Embryonic facial prominence (tissue), 1 donor: ENCODE results near the gene APCDD1L.
"Not testable (repeated sequence)": the region's sequence is repeated elsewhere in the genome, so short reads cannot be mapped to it uniquely, and the experiment has no call there.

ENCODE experiments used
- DNase-seq: peaks from one replicate; pipeline ENCODE4 v3.0.0-alpha.2; 2016; ENCODE audit errors: extremely low spot score

The APCDD1L gene

DNA sequence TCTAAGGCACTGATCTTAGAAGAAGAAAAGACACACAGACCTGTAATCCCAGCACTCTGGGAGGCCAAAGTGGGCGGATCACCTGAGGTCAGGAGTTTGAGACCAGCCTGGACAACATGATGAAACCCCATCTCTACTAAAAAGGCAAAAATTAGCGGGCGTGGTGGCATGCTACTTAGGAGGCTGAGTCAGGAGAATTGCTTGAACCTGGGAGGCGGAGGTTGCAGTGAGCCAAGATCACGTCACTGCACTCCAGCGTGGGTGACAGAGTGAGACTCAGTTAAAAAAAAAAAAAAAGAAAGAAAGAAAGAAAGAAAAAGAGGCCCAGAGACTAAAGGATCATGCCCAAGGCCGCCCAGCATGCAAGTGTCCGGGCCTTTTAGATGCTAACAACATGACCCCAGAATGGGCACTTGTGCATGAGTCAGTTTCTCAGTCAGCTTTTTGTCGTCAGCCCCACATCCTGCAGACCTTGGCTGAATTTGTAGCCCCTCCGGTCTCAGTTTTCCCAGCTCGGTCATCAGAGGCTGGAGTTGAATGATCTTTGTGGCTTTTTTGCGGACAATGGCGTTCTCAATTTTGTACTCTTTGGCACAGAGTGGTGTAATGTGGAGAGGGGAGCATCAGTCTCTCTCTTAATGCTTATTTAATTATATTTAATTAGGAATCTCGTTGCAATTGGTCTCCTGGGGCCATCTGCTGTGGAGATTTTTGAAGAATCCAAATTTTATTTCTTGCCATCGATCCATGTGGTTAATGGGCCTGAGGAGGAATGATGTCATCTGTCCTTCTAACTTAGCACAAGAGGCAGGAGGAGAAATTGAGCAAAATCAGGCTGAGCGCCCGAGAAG, 30.6 kb upstream of the APCDD1L start:
- DNase-seq, result no peak

DNA sequence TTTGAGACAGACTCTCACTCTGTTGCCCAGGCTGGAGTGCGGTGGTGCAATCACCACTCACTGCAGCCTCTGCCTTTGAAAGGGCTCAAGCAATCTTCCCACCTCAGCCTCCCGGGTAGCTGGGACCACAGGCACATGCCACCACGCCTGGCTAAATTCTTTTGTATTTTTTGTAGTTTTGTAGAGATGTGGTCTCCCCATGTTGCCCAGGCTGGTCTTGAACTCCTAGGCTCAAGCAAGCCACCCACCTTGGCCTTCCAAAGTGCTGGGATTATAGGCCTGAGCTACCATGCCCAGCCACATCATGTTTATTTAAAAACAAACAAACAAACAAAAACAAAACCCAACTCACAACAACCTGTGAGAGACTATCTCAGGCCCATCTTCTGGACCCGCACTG, 29.7 kb upstream of the APCDD1L start:
- DNase-seq, result no peak

DNA sequence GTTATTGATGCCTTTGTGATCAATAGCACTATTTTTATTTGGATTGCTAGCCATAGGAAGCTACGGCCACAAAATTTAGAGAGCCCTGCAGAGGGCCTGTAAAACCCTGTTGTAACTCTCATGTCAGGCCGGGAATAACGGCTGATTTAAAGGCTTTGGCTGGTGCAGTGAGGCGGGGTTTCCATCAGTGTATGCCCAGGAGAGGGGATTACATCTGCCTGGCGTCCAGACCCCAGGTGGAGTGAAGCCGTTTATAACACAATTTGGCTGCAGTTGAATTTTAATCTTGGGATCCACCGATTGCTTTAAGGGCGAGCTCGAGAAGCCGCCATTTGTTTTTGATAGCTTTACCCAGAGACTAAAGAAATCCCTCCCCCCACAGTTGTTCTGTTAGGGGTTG, 29.1 kb upstream of the APCDD1L start:
- DNase-seq, result no peak

DNA sequence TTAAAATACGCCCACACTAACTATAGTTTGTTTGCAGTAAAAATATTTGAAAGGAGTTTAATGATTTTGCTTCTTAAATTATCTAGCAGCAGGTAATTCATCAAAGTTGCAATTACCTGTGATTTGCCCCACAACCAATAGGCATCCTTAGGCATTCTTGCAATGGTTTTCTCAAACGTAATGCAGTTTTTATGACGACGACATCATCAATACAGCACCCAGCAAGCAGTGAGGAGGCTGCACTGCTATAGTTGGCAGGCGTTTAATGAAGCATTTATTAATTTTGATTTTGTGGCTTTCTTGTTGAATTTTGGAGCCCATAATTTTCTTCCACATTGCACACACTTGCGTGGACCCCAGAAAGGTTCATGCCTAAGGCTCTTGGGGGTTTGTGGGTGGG, 28.1 kb upstream of the APCDD1L start:
- DNase-seq, result no peak

DNA sequence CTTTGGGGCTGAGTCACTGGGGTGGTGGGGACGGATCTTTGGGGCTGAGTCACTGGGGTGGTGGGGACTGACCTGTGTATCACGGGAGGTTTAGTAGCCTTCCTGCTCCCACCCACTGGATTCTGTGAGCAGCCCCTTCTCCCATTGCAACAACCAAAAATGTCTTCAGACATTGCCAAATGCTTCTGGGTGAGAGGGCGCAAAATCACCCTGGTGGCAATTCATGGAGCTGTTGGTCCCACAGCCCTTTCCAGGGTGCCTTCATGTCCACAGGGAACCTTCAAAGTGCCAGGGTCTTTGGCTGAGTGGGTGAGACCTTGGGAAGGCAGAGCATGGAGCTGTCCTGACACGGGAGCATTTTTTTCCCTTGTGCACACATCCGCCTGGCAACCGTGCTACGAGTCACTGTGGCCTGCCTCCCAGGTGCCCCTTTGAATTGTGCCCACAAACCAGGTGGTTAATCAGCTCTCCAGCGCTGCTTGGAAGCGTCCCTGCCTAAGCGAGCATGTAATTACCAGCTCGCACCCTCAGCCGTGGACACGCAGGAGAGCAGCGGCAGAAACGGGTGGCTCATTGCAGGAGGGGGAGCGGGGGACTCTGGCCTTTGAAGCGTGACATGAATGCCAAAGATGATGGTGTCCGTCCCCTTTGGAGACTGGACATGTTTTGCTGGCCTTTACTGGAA, 27.4 kb upstream of the APCDD1L start:
- DNase-seq, result no peak

DNA sequence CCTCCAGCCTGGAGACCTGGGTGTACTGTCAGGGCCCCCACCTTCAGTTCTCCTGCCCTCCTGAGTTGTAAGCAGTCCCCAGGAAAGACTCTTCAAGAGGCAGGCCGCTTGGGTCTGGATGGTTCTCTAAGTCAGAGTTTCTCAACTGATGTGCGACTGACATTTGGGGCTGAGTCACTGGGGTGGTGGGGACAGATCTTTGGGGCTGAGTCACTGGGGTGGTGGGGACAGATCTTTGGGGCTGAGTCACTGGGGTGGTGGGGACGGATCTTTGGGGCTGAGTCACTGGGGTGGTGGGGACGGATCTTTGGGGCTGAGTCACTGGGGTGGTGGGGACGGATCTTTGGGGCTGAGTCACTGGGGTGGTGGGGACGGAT, 26.8 kb upstream of the APCDD1L start:
- not testable (repeated sequence) for DNase-seq

DNA sequence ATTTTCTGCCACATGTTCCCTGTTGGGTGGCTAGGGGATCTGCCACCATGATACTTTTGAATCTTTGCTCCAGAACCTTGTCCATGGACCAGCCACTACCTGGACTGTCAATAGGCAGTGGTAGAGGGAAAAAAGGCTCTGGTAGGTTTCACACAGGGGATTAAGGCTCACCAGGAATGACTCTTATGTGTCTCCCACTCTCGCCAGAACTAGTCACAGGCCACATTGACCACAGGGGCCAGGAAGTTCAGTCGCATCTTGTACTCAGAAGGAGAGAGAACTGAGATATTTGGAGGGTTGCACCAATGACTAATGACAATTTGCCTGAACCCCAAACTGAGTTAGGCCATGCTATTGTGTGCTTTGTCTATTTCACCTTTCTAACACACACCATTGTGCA, 23.6 kb upstream of the APCDD1L start:
- no peak for DNase-seq

DNA sequence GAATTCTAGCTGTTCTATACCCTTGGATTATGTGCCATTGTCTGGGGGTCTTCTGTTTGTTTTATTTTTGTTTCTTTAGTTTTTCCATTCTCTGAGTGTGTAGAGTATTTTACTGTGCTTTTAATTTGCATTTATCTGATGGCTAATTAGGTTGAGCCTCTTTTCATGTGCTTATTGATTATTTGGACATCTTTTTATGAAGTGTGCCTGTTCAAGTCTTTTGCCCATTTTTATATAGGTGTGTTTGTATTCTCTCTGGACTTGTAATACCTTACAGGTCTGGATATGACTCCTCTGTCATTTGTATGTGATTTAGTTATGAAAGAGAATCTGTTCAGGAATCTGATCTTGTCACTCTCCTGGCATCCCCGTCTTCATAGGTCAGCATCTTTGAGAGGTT, 22.6 kb upstream of the APCDD1L start:
- DNase-seq, result no peak

DNA sequence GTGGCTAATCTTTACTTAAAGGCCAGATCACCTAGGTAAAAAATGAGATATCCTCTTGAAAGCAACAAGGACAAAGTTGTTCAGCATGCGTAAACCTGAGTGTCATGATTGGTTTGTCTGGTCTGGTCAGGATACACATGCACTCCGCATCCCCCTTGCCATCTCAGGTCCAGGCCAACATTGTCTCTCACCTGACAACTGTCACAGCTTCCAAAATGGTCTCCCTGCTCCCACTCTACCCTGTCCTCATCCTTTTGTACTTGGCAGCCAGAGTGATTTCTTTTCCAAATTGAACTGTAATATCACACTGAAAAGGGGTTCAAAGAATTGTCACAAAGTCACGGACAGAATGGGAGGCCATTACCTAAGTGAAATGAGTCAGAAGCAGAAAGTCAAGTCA, 21.1 kb upstream of the APCDD1L start:
- no peak for DNase-seq

DNA sequence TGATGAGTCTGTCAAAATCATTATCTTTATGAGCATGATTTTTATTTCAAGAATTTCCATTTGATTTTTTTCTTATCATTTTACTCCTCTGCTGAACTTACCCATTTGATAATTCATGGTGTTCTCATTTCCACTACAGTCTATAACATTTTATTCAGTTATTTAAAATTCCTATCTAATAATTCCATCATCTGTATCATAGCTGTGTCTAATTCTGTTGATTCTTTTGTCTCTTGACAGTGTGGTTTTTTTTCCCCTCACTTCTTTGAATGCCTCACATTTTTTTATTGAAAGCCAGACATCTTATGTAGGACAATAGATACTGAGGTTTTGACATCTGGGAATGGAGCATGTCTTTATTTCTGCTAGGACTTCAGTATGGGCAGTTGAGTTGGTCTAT, 16.5 kb upstream of the APCDD1L start:
- DNase-seq, result no peak

DNA sequence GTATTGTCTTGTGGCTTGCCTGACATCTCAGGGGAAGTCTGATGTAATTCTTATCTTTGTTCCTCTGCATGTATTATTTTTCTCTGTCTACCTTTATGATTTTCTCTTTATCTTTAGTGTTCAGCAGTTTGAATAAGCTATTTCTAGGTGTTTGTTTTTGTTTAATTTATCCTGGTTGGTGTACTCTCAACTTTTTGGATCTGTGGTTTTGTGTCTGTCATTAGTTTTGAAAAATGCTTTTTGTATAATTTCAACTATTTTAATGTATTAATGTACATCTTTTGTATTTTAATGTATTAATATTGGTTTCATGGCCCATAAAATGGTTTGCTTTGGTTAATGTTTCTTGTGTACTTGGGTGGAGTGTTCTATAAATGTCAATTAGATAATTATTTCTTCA, 15.9 kb upstream of the APCDD1L start:
- no peak for DNase-seq

DNA sequence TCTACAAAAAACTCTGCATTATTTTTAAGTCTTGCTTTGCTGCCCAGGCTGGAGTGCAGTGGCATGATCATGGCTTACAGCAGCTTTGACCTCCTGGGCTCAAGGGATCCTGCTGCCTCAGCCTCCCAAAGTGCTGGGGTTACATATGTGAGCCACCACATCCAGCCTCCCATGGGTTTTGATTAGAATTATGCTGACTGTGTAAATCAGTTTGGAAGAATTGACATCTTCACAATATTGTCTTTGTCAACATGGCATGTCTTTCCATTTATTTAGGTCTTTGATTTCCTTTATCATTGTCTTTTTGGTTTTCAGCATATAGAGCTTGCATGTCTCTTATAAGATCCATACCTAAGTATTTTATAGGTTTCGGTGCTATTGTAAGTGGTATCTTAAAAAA, 13.2 kb upstream of the APCDD1L start:
- DNase-seq, result no peak

DNA sequence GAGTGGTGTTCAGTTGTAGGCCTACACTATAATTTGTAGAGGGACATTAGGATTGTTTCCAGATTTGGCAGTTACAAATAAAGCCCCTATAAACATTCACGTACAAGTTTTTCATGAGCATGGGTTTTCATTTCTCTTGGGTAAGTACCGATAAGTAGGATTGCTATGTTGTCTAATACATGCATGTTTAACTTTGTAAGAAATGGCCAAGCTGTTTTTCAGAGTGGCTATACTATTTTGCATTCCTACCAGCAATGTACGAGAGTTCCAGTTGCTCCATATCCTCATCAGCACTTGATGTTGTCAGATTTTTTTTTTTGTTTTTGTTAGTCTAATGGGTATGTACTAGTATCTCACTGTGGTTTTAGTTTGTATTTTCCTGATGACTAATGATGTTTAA, 11.2 kb upstream of the APCDD1L start:
- no peak for DNase-seq

DNA sequence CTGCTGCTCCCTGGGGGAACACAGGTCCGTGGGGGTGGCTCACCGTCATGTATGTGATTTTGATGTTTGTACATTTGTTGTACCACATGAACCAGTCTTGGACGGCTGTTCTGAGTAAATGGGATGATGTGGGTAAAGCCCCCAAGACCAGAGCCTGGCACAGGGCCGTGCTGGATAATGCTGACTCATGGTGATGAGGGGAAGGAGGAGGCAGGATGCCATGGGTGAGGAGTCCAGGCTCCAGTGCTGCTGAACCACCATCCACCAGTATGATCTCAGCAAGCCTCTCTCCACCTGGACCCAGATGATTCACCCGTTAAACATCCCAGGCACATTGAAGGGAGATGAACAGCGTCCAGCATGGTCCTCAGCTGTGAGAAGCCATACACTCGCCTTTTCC, 9.6 kb upstream of the APCDD1L start:
- DNase-seq, result no peak

DNA sequence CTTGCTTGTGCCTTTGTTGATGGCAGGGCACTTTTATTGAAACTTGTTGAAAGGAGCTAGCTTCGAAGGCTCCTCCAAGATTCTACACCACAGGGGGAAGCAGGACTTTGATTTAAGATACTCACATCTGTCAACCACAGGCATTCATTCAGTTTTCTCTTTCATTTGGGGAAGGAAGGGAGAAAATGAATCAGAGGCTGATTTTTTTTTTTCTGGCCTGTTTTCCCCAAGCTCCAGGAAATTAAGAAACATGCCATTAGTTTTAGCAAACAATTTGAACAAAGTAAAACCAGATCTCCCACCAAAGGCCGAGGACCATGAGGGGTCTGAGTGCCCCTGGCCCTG, 8.7 kb upstream of the APCDD1L start:
- DNase-seq, result no peak

DNA sequence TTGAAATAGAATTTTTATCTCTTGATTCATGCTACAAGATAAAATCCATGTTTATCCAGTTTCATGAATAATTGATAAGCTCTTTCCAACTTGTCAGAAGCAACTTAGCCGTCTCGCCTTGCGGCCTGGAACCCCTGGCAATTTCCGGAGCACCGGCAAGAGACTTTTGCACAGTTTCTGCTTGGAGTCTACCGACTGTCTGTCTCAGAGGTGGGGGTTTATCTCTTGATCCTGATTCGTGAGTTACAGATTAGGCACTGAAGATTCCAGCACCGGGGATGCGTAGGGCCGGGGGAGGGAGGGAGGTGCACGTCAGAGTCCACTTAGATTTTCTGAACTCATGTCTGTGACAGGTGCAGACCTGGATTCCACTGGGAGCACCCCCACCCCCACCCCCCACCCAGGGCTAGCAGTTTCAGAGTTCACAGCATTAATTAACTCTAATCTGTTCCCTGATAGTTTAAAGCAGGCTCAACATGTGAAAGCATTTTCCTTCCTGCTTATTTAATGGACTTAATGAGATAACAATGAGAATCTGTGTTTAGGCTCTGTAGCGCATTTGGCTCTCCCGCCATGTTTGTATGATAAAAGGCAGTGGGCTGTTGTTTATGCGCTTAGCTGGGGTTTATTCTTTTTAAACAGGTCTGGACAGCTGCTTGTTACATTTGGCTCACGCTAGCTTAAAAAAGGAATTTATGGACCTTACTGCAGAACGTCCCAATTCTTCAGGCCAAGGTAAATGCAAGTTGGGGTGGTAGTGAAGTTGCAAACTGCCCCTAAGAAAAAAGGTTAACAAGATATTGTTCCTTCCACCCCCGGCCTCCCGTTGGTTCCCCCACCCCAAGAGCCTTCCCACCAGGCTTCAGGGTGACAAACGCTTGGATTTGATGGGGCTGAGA, 8.1 kb upstream of the APCDD1L start:
- DNase-seq, result no peak

DNA sequence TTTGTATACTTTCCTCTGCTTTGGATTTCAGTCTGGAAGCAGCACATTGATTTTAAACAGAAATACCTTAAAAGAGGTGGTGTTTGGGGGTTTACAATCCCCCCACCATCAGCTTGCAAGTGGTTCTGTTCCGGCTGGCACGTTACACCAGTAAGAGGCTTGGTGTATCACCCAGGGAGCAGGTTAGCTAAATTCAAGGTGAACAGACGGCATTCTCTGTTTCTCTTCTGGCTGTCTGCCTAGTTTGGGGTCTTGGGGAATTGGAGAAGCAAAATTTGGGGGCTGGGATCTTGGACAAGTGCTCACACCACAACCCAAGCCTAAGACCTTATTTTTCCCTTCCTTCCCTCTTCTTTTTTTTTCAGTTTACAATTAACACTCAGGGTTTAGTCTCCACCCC, 7.5 kb upstream of the APCDD1L start:
- DNase-seq, result no peak

DNA sequence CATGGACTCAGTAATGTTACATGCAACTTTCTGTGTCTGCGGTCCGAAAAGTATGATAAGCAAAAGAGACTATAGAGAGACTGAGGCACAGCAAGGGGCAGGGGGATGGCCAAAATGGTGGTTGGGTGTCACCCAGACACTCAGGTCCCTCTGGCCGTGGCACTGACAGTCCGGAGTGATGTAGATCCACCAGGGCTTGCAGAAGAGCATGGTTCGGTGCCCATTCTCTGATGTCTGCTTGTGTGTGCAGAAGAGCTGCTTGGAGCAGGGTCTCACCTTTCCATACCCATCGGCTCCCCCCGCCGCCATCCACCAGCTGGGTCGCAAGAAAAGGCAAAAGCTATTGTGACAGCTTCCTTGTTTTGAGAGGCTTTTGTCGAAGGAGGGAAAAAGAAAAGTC, 6.6 kb upstream of the APCDD1L start:
- DNase-seq, result no peak

DNA sequence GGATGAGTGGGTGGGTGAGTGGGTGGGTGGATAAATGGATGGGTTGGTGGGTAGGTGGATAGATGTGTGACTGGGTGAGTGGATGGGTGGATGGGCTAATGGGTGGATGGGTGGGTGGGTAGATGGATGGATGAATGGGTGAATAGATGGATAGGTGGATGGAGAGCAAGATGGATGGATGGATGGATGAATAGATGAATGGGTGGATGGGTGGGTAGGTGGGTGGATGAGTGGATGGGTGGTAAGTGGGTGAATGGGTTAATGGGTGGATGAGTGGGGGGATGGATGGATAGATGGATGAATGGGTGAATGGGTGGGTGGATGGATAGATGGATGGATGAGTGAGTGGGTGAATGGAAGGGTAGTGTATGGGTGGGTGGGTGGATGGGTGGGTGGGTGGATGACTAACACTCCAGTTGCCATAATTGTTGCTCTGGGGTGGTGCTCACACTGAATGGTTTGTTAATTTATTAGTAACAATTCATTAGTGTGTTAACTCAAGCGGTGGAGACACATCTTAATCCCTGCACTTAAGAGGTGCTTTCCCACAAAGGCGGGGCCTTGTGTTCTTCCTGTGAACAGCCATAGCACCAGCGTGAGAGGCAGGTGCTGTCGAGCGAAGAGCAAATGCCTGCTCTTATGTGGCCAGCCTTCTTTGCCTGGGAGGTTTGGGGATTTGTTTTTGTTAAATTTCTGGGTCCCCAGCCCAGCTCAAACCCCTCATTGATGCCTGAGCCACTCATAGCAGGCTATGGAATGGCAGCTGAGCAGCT, 4.9 kb upstream of the APCDD1L start:
- no peak for DNase-seq

DNA sequence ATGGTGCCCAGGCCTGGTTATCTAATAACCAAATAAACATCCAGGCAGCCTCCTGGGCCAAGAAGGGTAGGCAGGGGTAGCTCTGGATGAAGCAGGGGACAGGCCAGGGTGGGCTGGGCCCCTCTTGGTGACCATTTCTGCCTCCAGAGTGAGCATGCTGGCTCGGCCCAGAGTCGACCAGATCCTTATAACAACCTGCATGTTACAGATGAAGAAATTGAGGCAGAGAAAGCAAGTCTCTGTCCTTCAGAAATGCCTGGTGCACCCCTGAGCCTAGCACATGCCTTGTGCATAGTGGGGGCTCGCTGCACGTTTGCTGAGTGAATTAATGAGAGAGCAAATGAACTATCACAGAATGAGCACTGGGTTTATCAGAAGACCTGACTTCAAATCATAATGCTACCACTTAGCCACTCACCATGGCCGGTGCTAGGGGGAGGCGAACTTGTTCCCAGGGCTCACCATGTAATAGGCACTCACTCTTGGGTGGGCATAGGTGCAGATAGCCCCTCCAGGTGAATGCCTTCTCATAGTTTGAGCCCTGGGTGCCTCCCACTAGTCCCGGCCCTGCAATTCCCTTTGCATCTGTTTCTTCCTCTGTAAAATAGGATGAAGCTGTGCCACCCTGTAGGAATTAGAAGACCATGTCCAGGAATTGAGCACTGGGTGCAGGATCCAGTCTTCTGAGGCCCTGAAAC, 3.8 kb upstream of the APCDD1L start:
- DNase-seq, result no peak

DNA sequence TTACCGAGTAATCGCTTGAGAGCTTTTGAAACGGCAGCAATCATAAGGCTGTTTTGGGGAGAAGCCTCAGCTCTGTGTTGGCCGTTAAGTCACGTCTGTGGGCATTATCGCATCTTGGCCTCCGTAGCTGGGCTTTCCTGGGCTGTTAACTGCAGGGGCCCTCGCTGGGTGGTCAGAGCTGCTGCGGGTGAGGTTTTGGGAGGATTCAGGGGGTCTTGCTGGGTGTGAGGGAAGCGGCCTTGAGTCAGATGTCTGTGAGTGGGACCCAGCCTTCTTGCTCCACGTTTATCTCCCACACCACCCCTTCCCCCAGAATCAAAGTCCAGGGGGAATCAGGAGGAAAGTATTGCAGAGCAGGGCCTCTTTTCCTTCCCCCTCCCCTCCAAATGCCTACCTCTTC, 3.2 kb upstream of the APCDD1L start:
- DNase-seq, result no peak
